GM21423 (cell line): ENCODE measurements around the gene ACTR6.

Source experiments
- ATAC-seq: cut with Tn5 transposase; IDR thresholded peaks from one replicate; pipeline ENCODE4 v1.9.1; 2021; ENCODE audit warnings: mild to moderate bottlenecking, moderate library complexity; ENCODE audit not compliant: unreplicated experiment

Gene ACTR6

DNA sequence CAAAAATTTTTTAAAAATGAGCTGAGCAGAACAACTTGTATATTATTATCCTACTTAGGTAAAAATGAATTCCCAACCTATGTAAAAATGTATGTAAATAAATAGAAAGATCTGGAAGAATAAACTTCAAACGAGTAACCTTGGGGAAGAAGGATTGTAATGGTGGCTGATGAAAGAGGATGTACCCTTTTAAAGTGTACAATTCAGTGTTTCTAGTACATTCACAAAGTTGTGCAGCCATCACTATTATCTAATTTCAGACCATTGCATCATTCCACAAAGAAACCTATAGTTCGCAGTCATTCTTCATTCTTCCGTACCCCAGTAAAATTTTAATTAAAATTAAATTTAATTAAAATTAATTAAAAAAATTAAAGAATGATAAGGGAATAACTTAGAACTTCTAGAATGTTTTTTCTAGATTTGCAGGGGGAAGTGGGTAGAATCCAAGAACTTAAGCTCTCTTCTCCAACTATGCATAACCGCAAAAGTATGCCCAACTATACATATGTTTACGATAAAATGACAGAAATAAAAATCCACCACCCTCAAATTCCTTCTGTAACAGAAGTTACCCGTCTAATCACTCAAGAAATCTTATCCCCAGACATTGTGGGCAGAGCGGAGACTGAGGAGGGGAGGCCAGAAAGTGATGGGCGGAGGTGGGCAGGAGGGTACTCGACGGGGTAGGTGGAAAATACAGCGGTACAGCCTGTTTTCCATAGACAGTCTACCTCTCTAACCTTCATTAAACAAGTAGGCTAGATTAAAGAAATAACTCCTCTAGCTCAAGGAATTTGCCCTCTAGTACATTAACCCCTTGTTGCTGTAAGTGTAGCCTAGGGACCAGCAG, 65.3 kb downstream of the ACTR6 start:
- ATAC-seq, result peak; percentile 6

- ATAC-seq, result peak; percentile 83
Measured at GRCh38 chr12:100266585-100266834, 65.9 kb downstream of the ACTR6 start.

GRCh38 chr12:100266835-100267602, 66.4 kb downstream of the ACTR6 start, which contains the start of the genes DEPDC4 and SCYL2:
DEPDC4 (minus strand) TSS chr12:100267079; CDS start chr12:100267076, 3 bp downstream.
SCYL2 (plus strand) TSS chr12:100267177; CDS start chr12:100282971, 15,794 bp downstream.
- peak; percentile 88 for ATAC-seq

GRCh38 chr12:100267603-100268281, 67.1 kb downstream of the ACTR6 start:
- ATAC-seq, result peak; percentile 10

DNA sequence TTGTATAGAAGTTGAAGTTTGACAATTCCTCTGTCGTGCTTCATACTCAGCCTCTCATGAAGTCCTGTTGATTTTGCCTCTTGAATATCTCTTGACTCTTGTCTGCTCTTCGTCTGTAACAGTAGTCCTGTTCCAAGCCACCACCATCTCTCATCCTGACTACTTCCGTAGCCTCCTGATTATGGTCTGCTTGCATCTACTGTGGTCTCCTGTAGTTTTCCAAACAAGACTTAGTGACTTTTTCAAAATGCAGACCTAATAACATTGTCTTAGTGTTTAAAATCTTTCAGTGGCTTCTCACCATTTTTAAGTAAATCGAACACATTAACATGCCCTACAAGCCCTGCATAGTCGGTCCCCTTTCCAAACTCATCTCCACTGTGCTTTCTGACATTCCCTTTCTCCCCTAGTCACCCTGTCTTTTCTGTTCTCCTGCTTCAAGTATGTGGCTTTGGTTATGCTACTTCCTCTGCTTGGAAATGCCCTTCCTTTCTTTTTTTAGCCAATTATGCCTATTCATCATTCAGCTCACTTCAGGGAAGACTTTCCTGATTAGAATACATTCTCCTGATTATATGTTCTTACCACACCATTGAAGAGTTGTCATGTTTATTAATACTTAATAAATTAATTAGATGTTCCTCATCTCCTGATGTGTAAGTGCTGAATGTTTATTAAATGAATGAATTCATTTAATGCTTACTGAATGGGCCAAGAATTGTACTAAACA, 68.4 kb downstream of the ACTR6 start:
- ATAC-seq, result no peak

- ATAC-seq, result no peak
Measured at GRCh38 chr12:100273782-100274181, 73.2 kb downstream of the ACTR6 start.
